GM18520 (cell line): Measurements from ENCODE around the gene ZSCAN5A.
"Not testable (repeated sequence)": the region's sequence is repeated elsewhere in the genome, so short reads cannot be mapped to it uniquely, and the experiment has no call there.

Experiments
- ATAC-seq: cut with Tn5 transposase; IDR thresholded peaks from one replicate; pipeline ENCODE4 v1.9.1; 2021; ENCODE audit not compliant: unreplicated experiment

ZSCAN5A gene

DNA sequence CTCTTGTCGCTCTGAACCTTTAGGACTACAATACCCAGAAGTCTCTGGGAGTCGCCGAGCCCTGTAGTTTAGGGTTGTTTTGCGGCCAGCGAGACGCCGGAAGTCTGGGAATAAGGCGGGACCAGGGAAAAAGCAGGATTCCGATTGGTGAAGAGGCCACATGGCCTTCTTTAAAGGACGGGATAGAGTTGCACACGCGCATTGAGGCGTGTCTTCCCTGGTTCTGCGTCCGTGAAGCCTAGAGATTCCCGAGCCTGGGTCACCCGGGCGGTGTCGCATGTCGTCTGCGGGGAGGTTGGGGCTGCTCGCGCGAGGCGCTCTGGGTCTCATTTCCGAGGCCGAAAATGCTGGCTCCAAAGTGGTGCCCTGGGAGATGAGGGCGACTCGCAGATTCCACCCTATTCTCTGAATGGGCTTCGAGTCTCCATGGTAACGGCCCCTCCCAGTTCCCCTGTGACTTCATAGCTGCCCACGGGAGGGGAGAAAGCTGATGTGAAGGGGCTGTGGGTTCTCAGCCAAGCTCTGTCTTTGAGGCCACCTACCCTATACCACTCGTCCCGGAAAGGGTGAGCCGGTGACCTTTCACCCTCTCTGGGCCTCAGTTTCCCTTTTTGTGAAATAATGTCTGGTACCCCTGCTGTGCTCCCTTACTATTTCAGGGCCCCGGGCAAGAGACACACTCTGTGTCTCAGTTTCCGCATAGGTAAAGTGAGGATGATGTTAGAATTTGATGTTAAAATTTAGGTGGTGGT is 614 bp upstream of the ZSCAN5A start:
- ATAC-seq, result peak; percentile 75

DNA sequence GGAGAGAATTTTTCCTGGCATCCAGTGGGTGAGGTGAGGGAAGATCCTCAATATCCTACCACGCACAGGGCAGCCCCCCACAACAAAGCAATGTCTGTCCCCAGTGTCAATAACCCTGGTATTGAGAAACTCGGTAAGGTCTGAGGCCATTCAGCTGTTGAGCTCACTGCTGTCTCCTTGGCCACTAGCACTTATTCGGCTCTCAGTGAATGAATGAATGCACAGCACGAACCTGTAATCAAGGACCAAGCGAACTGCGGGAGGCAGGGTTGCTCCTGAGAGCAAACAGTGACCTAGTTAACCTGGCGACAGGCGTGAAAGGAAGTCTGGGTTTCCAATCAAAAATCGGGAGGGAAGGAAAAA is 640 bp downstream of the ZSCAN5A start:
- no peak for ATAC-seq

DNA sequence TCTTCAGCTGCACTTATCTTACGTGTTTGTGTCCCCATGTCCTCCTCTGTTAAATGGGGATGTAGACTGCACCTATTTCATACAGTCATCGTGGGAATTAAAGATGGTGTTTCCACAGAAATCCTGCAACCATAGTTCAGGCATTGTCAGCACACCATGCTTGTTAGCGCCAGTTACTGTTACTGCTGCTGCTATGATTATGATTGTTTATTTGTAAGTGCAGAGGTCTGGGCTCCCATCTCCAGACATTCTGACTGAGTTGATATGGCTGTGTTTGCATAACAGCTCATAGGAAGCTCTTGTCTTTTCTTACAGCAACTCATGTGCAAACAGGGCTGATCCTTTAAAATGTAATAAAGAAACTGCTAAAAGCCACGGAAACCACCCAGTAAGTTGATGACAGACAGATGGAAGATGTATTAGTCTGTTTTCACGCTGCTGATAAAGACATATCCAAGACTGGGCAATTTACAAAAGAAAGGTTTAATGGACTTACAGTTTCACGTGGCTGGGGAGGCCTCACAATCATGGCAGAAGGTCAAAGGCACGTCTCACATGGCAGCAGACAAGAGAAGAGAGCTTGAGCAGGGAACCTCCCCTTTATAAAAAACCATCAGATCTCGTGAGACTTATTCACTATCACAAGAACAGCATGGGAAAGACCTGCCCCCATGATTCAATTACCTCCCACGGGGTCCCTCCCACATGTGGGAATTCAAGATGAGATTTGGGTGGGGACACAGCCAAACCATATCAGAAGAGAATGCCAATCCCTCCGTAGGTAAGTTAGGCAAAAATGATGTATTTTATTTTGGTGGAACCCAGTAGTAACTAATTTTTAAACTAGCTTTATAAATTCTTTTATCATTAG is 1.6 kb downstream of the ZSCAN5A start:
- ATAC-seq, result no peak

DNA sequence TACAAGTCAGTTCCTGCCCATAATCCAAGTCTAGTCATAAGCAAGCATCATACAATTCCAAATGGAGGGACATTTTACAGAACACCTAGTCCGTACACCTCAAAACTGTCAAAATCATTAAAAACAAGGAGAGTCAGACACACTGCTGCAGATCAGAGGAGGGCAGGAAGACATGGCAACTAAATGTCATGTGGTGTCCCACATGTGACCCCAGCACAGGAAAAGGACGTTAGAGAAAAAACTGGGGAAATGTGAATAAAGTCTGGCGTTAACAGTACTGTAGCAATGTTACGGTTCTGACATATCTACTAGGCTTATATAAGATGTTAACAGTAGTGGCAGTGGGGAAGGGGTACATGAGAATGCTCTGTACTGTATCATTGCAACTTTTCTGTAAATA is 2.3 kb downstream of the ZSCAN5A start:
- ATAC-seq, result no peak

DNA sequence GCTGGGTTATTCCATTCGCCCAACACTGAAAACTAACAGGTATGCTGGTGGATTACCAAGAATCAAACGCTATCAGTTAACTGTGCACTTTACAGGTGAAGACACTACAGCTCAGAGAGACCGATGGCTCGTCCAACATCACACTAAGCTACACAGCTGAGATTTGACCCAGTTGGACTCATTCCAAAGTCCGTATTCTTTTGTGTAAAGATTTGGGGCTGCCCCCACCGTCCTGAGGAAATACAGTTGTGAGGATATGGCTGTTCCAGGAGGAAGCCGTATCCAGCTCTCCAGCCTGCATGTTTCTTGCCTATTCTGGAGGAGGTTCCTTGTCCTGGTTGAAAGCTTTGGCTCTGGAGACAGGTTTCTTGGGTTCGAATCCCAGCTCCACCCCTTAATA is 4.2 kb downstream of the ZSCAN5A start:
- no peak for ATAC-seq

DNA sequence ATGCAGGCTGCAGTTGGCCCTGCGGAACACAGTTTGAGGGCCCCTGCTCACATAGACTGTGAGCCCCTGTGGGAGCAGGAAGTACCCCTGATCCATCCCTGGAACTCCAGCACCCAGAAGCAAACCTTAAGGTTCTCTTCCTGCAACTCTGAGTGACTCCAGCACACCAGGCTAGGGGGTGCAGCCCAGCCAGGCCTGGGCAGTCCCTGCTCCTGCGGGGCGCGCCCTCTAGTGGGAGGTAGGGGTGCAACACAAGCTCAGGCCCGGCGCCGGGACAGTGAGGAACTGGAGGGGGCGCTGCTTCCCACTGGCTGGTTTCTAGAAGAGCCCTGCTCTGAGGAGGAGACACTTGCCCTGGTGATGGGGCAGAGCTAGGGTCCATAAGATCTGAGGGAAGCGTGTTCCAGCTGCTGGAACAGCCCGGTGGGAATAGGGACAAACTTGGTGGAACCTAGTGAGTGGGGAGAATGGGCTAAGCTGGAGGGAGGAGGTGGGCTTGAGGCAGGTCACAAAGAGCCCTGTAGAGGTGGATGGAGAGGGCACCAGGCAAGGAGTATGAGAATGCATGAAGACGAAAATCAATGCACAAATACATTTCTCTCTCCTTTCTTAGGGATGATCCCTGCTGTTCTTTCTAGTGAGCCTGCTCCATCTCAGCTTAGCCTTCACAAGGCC is 5.0 kb downstream of the ZSCAN5A start:
- no peak for ATAC-seq

DNA sequence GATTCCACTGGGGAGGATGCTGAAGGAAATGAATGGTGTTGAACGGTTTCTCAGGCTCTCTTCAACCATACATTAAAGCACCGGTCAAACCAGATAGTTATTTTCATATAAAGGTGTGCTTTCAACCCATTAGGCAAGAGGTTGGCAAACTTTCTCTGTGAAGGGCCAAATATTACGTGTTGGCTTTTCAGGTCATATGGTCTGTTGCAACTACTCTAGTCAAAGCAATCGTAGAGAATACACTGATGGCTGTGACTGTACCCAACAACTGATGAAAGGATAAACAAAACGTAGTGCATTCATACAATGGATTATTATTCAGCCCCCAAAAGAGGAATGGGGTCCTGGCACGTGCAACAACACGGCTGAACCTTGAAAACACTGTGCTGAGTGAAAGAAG is 5.8 kb downstream of the ZSCAN5A start:
- no peak for ATAC-seq

DNA sequence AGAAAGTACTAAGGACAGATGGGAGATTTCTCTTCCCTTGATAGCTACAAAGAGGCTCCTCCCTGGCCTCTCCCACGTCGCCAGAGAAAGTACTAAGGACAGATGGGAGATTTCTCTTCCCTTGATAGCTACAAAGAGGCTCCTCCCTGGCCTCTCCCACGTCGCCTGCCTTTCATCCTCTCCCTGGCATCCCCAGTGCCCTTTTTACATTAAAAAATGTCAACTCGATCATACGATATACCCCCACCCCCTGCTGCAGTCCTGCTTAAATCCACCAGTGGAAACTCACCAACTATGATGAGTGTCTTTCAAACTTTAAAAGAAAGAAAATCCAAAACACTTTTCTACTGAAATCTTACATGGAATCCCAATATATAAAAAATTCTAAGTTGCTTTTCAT is 7.6 kb downstream of the ZSCAN5A start:
- not testable (repeated sequence) for ATAC-seq

DNA sequence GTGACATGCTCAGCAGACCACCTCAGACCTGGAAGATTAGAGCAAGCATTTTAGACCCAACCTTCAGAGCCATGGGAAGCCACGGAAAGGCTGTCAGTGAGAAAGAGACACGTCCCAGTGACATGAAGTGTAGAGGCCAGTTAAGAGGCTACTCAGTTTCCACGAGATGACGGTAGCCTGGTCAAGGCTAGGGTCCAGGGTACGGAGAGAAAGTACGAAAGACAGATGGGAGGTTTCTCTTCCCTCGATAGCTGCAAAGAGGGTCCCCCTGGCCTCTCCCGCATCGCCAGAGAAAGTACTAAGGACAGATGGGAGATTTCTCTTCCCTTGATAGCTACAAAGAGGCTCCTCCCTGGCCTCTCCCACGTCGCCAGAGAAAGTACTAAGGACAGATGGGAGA is 8.6 kb downstream of the ZSCAN5A start:
- ATAC-seq, result no peak

DNA sequence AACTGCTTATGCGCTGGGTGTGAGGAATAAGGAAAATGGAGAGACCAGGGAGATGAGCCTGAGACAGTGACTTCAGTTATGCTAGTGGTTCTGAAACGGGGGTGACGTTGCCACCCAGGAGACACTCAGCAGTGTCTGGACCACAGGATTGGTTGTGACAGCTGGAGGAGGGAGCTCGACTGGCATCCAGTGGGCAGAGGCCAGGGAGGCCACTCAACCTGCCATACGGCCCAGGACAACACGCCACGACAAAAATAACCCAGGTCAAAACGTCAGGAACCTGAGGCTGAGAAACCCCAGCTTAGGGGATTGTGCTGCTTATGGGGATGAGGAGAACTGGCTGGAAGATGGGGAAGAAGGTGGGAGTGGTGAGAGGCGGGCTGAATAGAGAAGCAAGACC is 10.4 kb downstream of the ZSCAN5A start:
- ATAC-seq, result no peak

DNA sequence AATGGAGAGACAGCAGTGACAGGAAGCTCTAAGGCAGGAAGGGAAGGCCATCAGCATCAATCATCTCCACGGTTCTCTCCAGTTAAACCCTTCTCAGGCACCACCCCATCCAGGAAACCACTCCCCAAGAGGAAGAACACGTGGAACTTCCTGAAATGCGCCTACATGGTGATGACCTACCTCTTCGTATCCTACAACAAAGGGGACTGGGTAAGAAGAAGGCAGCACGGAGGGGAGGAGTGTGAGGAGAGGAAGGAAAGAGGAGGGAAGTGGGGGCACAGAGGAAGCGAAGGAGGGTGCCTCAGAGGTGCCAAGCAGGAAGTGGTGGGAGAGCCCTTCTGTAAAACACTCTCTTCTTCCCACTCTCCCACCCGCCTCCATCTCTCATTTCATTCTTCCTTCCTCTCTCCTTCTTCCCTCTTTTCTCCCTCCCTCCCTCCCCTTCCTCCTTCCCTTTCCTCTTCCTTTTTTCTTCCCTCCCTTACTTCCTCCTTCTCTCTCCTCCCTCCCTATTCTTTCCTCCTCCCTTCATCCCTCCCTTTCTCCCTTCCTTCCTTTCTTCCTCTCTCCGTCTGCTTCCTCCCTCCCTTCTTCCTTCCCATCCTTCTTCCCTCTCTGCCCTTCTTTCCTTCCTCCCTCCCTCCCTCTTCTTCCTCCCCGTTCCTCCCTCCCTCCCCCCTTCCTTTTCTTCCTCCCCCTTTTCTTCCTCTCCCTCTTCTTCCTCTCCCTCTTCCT is 12.6 kb downstream of the ZSCAN5A start:
- no peak for ATAC-seq

DNA sequence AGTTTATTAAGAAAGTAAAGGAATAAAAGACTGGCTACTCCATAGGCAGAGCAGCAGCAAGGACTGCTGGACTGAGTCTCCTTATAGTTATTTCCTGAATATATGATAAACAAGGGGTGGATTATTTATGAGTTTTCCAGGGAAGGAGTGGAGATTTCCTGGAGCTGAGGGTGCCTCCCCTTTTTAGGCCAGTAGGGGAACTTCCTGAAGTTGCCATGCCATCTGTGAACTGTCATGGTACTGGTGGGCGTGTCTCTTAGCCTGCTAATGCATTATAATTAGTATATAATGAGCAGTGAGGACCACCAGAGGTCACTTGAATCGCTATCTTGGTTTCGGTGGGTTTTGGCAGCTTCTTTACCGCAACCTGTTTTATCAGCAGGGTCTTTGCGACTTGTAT is 13.5 kb downstream of the ZSCAN5A start:
- no peak for ATAC-seq

DNA sequence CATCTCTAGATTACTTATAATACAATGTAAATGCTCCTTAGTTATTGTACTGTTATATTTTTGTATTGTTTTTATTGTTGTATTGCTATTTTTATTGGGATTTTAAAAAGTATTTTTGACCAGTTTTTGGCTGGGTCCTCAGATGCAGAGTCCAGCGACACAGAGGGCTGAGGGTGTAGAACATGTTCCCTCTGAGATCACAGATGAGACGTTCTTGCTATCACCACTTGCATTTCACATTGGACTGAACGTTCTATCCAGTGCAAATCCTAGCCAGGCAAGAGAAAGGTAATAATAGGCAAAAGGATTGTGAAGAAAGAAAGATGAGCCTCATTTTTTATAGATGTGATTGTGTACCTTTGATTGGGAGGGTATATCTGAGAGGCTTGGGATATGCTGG is 15.0 kb downstream of the ZSCAN5A start:
- no peak for ATAC-seq

DNA sequence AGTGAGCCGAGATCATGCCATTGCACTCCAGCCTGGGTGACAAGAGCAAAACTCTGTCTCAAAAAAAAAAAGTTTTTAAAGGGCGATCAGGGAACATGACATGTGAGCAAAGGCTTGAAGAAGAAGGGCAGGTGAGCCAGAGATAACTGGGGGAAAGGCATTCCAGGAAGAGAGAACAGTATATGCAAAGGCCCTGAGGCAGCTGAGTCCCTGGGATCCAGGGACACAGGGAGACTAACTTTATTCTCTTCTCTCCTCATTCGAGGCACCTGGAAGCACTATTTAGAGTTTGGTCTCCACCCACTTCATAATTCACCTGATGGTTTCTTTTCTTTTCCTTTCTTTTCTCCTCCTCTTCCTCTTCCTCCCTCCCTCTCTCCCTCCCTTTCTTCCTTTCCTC is 17.6 kb downstream of the ZSCAN5A start:
- no peak for ATAC-seq

DNA sequence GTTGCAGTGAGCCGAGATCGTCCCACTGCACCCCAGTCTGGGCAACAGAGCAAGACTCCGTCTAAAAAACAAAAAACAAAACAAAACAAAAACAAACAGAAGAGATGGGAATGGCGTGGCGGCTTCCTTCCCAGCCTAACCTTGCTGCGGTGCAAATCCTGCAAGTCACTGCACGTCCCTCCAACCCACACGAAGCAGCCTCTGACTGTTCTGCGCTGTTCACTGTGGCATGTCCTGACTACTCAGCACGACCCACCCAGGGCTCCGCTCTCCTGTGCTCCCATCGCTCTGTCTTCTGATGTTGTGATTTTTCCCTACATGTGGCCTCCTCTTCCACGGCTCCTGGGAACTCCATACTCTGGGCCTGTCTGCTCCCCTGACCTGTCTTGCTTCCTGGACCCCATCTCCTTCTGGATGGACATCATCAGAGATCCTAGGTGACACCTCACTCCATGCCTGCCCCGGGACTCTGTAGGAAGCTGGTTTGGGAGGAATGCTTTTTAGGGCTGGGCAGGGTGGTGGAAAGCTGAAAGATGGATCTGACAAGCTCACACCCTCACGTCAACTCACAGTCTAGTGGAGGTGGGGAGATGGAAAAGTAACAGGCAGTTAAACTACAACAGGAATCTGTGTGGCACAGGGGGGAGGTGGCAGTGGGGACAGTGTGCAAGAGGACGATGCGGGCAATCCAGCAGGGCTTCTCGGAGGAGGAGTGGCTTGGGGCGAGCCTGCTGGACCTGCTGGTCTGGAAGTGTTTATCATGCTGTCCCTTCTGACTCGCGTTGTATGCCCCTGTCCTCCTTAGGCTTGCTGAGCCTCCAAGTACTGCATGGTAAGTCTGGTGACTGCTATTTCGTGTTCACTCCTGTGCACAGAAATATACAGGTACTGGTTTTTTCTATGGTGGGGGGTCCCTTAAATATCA is 18.8 kb downstream of the ZSCAN5A start:
- ATAC-seq, result no peak

DNA sequence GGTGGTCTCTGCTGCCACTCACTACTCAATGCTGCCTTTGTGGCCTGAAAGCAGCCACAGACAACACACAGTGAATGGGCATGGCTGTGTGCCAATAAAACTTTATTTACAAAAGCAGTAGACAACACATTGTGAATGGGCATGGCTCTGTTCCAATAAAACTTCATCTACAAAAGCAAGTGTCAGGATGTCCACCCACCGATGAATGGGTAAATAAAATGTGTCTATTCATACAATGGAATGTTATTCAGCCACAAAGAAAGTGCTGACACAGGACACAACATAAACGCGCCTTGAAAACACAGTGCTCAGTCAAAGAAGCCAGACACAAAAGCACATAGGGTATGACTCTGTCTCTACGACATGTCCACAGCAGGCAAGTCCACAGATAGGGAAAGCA is 20.1 kb downstream of the ZSCAN5A start:
- ATAC-seq, result no peak

DNA sequence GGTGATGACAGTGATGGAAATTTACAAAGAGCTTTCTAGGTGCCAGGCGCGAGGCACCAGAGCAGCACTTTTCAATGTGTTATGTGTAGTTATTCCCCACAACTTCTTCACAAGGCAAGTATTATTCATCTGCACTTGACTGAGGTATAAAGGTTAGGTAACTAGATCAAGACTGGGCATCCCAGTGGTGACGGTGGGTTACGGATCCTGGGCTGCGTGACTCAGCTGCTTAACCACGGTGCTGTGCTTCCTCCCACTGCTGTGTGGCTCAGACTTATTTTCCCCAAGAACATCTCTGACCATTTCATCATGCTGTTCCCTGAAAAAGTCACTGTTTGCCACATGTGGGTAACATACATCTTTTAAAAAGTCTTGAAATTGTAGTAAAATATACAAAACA is 22.8 kb downstream of the ZSCAN5A start:
- no peak for ATAC-seq

DNA sequence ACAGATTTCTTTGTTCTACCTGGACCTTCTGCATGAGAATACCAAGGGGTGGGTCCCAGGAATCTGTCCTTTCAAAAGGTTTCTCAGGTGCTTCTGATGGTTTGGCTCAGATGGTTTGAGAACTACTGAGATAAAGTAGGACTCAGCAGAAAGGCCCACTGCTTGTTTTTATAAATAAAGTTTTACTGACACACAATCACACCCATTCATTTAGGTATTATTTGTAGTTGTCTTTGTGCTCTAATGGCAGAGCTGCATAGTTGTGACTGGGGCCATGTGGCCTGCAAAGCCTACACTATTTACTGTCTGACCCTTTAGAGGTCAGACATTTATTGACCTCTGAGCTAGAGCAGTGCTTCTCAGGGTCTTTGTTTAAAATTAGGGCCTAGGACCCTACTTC is 24.5 kb downstream of the ZSCAN5A start:
- no peak for ATAC-seq

DNA sequence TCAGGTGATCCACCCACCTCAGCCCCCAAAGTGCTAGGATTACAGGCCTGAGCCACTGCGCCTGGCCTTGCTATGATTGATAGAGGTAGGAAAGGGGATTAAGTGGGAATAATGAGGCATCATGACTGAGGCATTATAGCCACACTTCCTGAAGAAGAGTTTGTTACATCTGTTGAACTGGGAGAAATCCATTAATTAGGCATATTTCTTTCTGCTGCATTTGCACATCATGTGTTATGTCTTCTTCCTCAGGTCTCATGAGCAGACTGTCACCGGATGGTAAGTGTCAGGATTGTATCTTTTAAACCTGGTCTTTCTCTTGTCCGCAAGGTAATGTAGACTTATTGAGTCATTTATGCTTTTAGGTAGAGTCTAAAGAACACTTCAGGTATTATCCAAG is 29.9 kb downstream of the ZSCAN5A start:
- no peak for ATAC-seq

DNA sequence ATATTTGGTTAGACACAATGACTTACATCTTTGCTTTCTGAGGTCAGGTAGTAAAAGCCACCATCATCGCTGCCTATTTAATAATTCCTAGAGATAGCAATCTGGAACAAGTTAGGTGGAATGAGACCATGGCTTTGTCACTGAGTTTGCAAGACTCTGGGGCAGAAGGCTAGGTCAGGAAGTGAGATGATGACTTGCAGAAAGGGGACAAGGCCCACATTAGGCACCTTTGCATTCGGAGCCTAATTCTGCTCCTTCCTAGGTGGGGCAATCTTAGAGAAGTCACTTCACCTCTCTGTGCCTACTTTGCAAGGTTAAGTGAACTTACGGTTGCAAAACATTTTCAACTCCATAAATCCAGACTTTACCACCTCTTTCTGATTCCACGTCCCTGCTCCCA is 31.8 kb downstream of the ZSCAN5A start:
- ATAC-seq, result no peak
